Endometrial microvascular endothelial cells (primary cell): ENCODE data around the gene COL10A1. TPM values are rescaled to one million over a fixed set of nuclear protein-coding genes. Genes with fewer than 3 reads are reported as not detected.

ENCODE experiments used
- in situ Hi-C: cut with HindIII; loops from 2 replicates; pipeline ENCODE4 v1.10.0; 2017; ENCODE audit warnings: low sequenced_read_pairs, low pct_unique_long_range_greater_than_20kb; ENCODE audit errors: inconsistent ontology term
- total RNA-seq: library from RNA; depleted of rRNA; stranded (reverse); fragments of >200 nt; gene quantifications from one replicate; pipeline ENCODE4 v1.2.3, GENCODE V29; 2015; ENCODE audit errors: inconsistent ontology term

The COL10A1 gene
- total RNA-seq: not detected

DNA sequence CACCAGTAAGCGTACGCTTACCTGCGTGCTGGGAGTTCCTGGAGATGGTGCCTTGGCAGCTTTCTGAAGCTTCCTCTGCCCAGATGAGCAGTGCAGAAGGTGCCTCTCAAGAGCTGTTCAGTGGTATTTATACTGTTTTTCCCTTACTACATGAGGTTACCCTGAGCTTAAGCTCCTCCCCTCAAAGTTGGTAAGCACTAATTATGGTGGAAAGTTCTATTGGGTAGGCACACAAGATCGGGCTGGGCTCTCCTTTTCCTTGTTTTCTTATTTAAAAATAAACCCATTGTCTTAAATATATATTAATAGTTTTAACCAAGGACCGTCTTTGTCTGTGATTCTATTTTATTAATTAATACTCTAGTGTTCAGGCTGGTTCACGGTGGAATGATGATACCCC, at the start of gene COL10A1:
COL10A1 (minus strand) TSS at position 101 of the 400 bp plus-strand sequence. CDS start 640 bp downstream, outside the sequence.
- in situ Hi-C loops: no loop called here

DNA sequence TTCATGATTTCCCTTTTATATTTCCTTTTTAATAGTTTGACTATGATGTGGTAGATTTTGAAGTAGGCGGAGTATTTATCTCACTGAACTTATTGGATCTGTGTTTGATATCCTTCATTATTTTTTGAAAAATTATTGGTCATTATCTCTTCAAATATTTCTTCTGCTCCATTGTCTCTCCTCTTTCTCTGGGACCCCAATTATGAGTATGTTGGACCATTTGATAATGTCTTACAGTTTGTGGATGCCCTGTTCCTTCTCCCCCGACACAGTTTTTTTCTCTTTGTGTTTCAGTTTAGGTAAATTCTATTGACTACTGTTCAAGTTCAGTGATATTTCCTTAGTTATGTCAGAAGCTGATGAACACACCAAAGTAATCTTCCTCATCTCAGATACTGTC, 49.4 kb upstream of the COL10A1 start:
- in situ Hi-C loops: no loop called here

DNA sequence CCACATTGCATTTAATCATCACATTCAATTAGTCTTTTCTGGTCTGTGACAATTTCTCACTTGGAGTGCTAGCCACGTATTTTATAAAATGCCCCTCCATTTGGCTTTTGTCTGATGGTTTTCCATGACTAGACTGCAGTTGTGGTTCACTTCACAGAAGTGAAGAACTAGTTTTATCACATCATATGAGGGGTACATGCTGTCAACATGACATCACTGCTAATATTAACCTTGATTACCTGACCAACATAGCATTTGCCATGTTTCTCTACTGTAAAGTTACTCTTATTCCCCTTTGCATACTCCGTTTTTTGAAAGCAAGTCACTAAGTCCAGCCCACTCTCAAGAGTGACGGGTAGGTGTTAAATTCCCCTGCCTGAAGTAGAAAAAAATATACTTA, 48.0 kb upstream of the COL10A1 start:
- in situ Hi-C loops: no loop called here

DNA sequence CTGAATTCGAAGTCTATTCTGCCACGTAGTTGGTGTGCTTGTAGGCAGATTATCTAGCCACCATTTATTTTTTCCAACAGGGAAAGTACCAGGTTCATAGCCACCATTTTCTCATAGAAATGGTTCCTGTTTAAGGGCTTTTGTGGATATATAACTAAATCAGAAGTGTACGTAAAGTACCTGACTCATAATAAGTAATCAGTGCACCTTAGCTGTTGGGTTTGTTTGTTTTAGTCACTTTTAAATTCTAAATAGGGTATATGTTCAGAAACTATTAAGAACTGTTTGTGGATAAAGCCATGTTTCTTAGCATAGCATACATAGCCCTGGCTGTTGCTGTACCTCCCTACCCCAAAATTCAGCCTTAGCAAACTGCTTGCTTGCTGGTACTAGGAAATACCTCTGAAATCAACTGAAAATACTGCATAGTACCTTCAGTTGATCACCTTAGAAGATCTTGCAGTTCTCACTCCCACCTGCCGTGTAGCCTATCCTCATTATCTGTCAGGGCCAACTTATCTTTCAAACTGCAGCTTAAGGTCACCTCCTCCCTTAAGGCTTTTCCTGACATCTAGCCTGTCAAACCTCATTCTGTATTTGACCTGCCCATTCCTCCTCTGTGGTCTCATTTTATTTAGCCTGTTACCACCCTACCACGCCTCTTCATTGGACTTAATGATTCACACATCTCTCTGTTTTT, 44.6 kb upstream of the COL10A1 start:
- in situ Hi-C loops: no loop called here

DNA sequence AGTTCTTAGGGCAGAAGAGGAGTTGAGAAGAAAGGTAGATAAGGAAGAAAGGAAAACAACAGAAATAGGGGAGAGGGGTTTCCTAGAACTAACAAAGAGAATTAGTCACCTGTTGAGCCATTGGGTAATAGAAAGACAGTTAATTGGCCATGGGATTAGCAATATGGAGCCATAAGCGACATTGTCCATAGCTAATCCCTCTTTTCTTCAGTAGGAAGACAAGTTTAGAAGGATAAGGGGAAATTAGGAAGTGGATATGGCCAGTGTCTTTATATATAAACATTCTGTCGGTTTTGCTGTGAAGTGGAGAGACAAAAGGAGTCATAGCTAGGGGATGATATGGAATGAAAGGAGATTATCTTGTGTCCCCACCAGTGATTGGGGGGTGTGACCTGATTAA, 43.9 kb upstream of the COL10A1 start:
- in situ Hi-C loops: no loop called here

DNA sequence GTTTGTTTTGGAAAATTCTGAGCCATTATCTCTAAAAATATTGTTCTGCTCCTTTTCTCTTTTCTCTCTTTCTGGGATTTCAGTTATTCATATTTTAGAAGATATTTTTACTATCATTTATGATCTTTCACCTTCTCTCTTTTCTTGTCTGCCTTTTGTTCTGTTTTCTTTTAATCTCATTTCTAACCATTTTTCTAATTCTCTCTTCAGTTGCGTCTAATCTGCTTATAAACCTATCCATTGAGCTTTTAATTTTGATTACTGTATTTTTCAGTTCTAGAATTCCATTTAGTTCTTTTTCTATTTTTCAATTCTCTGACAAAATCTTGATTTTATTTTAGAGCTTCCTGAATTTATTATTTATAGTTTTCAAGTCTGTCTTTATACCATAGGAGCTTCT, 42.2 kb upstream of the COL10A1 start:
- in situ Hi-C loops: no loop called here

DNA sequence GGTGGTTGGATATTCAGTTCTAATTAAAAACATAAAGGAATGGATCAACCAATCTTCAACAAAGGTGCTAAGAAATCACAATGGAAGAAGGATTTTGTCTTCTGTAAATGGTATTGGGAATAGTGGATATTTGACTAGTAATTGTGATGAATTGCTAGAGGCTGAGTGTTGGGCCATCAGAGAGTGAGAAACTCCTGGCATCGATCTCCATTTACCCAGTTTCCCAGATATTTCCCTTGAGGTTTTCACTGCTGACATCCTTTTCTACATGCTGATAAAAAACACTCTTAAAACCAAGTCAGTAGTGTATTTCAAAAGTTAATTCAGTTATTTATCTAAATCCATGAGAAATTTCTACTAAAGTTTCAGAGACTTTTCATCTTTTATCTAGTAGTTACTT, 40.4 kb upstream of the COL10A1 start:
- in situ Hi-C loops: no loop called here

DNA sequence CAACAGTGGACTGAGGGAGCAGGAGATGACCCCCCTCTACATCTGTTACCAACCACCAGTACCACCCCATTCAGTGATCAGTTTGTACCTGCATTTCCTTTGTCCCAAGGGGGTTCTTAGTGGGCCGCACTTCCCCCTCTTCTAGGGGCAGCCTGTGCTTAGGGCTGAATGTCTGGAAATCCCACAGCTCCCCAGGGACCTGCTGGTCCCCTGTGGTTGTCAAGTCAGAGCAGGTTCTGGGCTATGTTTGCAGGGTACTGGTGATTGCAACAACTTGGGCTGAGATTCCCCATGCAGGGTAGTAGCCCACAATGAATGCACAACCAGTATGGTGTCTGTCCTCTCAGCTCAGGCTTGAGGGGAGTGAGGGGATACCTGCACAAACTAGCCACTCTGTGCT, 39.7 kb upstream of the COL10A1 start:
- in situ Hi-C loops: no loop called here

DNA sequence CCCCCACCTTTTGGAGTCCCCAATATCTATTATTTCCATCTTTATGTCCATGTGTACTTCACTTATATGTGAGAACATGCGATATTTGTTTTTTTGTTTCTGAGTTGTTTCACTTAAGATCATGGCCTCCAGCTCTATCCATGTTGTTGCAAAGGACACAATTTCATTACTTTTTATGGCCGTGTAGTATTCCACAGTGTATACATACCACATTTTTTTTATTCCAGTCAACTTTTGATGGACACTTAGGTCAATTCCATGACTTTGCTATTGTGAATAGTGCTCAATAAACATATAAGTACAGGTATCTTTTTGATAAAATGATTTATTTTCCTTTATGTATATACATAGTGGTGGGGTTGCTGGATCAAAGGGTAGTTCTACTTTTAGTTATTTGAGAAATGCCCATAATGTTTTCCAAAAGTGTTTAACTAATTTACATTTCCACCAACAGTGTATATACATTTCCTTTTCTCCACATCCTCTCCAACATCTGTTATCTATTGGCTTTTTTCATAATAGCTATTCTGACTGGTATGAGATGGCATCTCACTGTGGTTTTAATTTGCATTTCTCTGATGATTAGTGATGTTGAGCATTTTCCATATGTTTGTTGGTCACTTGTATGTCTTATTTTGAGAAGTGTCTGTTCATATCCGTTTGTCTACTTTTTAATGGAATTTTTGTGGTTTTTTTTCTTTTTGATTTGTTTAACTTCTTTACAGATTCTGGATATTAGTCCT, 34.0 kb upstream of the COL10A1 start:
- in situ Hi-C loops: no loop called here

DNA sequence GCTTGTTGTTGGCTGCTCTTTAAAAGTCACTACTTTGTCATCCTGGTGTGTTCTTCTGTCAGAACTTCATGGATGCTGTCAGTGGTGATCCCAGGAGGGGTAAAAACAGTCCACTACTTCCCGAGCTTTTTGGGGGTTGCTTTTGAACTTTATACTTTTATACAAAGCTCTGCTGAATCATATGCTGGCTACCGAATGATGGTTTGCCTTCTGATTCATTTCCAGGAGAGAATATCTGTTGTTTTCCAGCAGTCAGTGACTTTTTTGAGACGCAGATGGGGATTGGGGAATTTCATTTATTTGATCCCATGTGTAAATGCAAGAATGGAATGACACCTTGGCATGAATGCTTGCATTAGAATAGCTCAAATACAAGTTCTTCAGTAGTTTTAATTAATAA, 32.7 kb upstream of the COL10A1 start:
- in situ Hi-C loops: no loop called here

DNA sequence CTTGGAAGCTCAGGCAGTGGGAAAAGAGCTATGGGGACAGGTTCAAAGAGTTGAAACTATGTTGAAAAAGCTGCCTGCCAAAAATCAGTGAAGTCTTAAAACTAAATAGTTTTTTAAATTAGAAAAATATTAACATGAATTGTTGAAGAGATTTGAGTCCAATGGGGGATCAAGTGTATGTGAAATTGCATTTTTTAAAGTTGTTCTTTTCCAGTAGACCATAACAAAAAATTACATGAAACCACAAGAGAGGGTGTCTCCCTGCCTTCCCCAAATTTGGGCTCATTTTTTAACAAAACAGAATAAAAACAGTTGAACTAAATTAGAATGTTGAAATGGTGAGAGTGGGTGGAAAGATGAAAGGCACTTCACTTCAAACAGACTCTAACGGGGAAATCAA, 31.5 kb upstream of the COL10A1 start:
- in situ Hi-C loops: no loop called here

DNA sequence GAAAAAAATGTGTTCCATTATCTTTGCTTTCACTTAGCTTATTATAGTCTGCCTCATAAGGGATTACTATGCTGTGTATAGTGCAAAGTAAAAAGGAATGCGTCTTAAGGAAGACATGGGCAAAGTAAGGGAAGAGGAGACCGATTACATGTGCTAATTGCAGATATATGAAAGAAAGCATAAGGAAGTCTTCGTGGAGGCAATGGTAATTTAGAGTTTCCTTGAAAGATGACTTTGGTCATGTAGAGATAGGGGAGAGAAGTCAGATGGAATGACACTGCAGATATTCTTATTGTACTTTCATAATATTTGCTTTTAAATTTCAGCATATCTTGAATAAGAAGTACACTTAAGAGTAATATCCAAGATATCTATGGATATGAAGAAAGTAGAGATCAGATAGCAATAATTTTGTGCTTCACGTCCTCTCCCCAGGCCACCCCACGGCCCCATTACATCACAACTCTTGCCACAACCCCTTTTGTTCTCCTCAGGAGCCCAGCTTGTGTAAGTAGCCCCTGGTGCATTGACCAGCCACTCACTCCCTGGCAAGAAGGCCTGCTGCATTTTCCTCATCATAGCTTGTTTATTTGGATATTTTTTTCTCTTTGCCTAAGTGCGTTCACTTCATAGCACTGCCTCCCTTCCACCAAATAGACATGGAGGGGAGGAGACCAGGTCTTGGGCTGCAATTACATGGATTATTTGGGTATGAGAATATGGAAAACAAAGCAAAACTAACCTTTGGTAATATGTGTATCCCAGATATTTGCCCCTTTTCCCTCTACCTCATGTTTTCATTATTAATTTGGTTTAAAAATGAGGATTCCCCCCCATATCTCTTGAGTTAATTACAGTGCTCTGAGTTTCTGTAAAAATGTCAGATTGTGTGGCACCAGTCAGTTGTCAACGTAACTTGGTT, 30.7 kb upstream of the COL10A1 start:
- in situ Hi-C loops: no loop called here

DNA sequence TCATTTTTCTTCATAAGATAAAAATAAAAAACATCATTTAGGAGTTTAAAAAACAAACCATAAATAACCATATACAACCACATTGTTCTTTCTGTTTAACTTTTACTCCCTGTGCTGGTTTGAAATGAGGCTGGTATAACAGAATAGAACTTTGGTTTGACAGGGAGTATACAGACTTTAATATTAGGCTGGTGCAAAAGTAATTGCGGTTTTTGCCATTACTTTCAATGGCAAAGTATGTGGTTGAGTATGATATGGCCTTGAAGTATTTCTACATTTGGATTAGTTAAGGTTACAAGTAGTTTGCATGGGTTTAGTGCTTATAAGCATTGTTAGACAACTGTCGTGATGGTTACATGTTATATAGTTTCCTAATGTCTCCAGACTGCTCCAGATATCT, 29.0 kb upstream of the COL10A1 start:
- in situ Hi-C loops: no loop called here

DNA sequence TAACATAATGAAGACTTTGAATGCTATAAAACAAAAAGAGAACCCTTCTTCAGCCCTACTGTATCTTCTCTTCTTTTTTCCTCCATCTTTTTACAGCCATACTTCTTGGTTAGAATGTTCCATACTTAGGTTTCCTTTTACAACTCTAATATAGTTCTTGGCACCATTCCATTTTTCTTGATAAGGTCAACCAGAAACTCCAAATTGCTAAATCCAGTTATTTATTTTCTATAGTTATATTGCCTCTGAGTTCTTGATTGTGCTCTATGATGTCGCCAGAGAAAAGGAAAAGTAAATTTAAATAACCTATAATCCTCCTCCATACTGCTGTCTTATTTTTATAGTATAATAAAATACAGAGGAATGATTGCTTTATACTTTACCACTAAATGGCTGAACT, 26.7 kb upstream of the COL10A1 start:
- in situ Hi-C loops: no loop called here

DNA sequence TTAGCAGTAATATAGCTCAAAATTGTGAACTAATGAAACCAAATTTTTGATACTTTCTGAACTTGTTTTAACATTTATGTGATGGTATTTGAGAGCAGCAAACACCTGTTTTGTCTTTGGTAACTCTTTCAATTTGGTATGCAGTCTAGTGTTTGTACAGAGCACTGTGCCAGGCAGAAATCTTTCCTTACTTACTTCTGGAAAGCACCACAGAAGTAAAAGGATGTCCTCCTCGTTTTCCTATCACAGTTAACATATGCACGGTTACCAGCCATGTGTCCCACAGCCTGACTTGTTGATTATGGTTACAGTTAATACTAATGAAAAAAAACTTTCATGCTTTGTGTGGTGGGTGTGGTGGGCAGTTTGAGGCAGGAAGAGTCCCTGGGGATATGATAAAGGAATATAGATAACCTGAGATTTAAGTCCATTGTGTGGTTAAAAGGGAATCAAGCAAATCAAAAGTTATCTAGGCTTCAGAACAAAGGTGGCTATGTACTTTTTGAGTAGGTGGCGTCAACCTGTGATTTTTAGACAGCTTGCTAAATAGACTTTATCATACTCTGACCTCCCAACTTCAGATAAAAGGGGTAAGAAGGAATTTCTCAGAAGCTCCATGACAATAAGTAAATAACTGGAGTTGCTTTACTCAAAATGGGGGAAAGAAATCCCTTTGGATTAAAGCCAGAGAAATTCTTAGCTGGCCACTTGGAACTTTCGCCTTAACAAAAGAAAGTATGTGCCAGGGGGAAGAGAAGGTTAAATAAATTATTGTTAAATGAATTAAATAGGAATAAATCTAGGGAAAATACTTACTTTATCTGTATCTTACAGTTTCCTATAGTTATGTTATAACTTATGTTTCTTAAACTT, 20.1 kb upstream of the COL10A1 start:
- in situ Hi-C loops: no loop called here

DNA sequence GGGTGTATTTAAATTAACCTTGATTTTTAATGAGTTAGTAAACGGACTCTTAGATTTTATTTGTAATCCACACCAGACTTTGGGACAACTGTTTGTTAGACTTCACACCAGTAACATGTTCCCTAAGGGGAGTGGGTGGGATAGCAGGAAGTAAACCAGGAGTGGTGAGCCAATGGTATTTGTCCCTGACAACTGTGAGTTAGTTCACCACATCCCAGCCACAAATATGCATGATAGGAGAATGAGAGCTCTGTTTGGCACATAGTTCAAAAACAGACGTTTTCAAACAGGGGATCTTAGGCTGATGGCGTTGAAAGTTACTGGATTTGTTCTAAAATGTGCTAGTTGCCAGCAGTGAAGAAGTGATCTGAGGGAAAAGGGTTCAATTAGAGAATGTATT, 18.7 kb upstream of the COL10A1 start:
- in situ Hi-C loops: no loop called here

DNA sequence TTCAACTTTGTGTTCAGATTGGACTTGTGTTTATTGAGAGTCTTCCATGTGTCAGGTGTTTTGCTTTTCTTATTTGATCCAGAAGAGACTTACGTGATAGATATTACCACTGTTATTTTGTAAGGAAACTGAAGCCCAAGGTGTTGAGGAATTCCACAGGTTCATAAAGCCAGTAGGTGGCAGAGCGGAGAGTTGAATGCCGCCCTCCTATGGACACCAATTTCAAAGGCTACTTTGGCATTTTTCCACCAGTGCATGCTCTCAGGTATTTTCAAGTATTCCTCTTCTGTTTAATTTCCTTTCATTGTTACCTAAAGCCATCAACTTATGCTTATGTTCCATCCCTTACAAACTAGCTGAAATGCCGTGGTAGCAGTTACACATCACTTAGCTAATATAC, 14.0 kb upstream of the COL10A1 start:
- in situ Hi-C loops: no loop called here

DNA sequence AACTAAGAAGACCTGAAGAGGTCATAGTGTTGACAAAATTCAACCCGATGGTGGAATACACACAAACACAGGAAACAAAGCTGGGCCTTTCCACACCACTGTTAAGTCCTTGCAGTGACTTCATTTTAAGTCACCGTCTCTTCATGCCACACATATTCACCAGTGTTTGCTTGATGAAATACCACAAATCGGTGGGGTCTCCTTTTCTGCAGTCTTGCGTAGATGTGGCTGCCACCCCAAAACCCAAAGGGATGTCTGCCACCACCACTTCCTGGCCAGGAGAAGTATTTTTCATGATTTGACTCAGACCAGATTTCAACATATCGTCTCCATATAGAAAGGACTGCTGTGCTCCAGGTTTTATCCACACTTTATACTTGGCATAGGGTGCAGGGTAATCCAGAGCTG, 11.0 kb upstream of the COL10A1 start:
- in situ Hi-C loops: no loop called here

DNA sequence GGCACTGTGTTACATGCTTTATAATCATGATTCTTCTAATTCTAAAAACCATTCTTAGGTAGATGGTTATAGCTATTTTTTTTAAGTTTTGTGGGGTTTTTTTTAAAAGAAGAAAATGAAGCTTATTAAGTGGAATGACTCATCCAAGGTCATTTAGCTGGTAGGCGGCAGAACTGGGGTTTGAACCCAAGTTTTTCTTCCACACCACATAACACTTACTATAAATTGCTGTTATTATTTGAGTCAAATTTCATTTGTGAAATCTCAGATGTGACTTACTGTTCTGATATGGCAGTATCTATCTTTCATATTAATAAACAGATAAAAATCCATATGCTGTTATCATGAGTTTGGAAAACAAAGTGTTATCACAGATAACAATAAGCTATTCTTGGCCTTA, 10.4 kb upstream of the COL10A1 start:
- in situ Hi-C loops: no loop called here
